ENCODE results near the gene LYVE1.
A peak's percentile ranks its signal among the peaks of the same experiment; 100 is the strongest.

The LYVE1 gene

DNA sequence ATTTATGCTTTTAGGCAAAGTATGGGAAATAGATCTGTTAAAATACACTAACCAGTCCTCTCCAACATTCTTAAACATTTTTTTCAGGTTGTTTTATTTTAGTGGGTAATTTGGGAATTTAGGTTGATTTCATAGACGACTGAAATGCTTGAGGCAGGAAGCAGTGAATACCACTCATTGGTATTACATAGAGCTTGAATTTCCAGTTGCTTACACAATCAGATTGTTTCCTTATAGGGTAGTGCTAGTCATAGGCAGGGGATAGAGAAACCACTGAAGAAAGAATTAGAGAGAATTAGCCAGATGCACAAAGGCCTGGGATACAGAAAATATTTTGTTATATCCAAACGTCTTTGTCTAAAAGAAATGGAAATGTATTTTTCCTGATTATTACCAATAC lies 23.9 kb upstream of the LYVE1 start:
- DNase-seq (ENCODE audit: low read depth): peak; percentile 66

DNA sequence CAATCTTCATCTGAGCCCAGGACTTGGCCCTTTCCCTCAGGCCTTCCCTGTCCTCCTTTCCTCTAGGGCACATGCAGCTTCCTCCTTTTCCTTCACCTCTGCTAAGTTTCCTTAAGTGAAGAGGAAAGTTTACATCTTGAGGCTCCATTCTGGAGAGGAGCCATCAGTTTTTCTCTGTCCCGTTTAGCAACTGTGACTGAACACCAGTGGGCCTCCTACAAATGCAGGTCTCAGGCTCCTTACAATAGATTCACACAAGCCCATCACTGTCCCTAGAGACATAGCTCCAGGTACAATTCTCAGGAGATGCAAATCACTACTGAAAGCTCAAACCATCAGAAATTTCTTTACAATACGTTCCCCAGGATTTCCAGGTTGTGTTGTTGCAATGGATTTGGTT lies 23.3 kb upstream of the LYVE1 start:
- DNase-seq (ENCODE audit: low read depth): no peak

DNA sequence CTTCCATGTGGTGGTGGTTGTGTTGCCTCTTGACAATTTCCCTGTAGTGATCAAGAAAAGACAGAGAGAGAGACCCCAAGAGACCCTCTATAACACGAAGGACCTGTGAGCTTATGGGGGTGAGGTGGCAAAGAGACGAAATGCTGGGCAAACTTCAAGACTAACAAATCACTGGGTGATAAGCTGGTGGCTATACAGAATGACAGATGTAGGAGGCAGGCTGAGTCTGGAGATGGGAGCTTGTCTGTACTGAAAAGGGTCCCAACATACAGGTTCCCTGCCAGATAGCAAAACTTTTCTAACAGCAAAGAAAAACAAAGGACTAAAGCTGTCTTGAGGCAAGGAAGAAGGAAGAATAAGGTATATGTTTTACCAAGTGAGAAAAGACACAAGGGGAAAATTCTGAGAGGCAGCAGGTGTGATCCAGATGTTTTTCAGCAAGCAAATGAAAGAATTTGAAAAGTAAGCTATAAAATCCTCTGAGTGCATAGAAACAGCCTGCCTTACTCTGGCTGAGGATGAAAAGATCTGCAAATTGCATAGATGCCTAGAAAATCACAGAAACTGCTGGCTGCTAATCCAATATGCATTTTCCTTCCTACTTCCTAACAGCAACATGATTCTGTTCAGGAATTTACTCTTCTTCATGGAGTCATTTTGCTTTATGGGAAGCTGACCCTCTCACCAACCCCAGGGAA lies 21.9 kb upstream of the LYVE1 start:
- DNase-seq (ENCODE audit: low read depth): no peak

DNA sequence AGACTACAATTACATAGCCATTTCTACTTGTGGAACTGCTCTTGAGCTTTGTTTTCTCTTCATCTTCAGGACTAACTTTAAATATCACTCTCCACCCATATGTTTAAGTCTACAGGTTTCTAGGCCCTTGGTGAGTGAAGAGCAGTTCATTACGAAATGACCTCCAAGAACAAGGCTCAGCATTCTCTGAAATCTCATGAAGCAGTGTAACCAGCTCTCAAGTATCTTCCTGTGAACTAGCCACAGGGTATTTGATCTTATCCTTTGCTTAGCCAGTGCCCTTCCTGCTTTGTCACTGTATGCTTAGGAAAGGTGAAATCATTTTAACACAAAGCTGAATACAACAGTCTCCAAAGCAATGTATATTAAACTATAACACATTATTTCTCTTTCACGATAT lies 20.4 kb upstream of the LYVE1 start:
- DNase-seq (ENCODE audit: low read depth): no peak

- DNase-seq (ENCODE audit: low read depth): no peak
Observed at GRCh38 chr11:10587995-10588394, 19.5 kb upstream of the LYVE1 start.

DNA sequence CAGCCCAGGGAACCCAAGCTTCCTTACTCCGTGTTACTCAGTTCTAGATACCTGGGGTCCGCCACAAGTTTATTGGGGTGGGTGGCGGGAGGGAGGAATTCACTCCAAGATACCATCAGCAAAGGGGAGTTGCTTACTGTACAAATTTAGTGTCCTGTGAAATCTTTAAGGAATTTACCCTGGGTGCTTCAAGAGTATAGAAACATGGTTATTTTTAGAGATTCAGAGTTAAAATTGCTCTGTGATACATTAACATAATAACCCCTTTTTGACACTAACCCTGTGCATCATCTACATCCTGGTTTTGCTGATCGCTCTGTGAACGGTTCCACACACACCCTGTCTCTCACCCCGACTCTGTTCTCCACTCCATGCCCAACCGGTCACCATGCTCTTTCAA lies 18.9 kb upstream of the LYVE1 start:
- no peak for DNase-seq (ENCODE audit: low read depth)

DNA sequence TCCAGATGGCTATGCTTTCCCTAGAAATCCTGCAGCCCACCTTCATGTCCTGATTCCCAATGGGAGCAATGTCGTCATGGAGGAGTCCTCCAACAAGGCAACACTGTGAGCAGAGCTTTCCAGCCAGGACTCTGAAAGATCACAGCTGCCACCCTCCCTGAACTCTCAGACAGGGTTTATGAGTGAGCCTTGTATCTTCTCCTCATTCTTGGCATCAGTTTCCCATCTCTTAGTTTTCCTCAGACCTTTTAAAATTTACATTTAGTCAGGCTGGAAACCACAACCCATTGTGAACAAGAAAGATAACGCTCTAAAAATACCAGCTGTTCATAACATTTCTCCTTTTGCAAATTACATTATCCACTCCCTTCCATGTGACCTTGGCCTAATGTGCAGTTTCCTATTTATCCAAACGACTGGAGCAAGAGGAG lies 15.6 kb upstream of the LYVE1 start:
- DNase-seq (ENCODE audit: low read depth): no peak

DNA sequence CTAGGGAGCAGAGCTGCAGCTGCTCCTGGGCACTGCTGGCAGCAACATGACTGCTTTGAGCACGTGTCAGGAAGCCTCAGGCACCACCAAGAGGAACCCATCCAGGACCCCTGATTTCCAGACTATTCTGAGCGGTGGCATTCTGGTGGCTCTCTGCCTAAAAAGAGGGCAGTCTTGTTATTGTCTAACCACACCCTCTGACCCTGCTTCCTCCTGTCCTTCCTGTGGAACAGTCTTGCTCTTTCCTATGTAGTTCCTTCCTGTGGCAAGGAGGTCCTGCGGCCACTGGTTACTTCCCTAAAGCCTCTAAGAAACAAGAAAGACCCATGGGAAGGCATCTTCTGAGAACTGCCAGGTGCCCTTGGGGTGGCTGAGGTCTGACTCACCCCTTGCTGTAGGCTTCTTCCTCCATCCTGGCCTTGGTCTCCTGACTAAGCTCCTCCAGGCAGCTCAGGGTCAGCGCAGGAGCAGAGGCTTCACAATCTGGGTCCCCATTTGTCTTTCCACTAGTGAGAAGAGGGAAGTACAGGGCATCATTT lies 13.1 kb upstream of the LYVE1 start:
- no peak for DNase-seq (ENCODE audit: low read depth)

GRCh38 chr11:10580623-10581022 lies 12.2 kb upstream of the LYVE1 start:
- DNase-seq (ENCODE audit: low read depth): no peak

- no peak for DNase-seq (ENCODE audit: low read depth)
Observed at GRCh38 chr11:10579700-10580099, 11.2 kb upstream of the LYVE1 start.

- DNase-seq (ENCODE audit: low read depth): no peak
Observed at GRCh38 chr11:10576035-10576398, 7.6 kb upstream of the LYVE1 start.

- no peak for DNase-seq (ENCODE audit: low read depth)
Observed at GRCh38 chr11:10575346-10576034, 7.0 kb upstream of the LYVE1 start.

DNA sequence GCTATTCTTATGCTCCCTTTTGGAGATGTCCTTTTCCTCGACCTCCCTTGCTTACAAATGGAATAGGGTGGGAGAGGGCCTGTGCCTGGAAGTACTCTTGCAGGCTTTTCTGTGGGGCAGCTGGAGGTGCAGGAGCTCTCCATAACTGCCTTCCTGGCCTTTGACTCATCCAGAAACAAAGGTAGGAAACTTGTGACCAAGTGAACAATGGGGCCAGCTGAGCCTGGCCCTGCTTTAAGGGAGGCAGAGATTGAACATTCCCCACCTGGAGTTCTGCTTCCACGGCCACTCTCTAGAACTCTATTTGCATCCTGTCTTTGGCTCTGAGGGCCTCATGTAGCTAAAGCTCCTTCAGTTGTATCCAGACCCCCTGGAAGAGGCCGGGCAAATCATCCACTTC lies 5.1 kb upstream of the LYVE1 start:
- no peak for DNase-seq (ENCODE audit: low read depth)

- DNase-seq (ENCODE audit: low read depth): no peak
Observed at GRCh38 chr11:10573028-10573427, 4.6 kb upstream of the LYVE1 start.

DNA sequence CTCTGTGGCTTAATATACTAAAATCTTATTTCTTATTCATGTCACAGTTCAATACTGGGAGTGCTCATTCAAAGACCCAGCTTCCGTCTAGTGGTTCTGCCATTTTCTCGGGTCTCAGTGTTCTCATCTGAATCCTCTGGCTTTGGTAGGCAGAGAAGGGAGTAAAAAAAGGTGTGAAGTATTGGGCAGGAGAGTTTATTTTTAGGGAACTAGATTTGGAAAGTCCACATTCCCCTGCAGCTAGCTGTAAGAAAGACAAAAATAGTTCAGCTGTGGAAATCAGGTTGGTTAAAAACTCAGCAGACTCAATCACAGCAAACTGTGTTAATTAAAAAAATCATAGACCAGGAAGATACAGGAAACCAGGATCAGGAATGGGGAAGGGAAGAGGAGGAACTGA lies 4.1 kb upstream of the LYVE1 start:
- no peak for DNase-seq (ENCODE audit: low read depth)

DNA sequence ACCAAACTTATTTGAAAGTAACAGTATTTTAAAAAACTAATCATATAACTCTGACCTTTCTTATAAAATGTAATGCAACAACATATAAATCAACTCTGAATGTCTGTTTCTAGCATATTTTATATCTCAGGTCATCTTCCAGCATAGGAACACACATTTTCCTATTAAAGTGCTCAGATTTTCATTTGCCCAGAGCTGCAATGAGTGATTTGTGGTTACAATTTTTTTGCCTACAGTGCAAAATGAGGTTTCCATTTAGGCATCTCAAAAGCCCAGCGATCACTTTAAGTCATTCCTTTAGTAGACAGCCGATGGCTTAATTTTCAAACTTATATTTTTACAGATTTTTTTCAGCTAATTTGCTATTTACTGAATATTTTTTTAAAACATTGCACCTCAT lies 1.0 kb downstream of the LYVE1 start:
- no peak for DNase-seq (ENCODE audit: low read depth)

- no peak for DNase-seq (ENCODE audit: low read depth)
Observed at GRCh38 chr11:10566257-10566957, 2.1 kb downstream of the LYVE1 start.

- DNase-seq (ENCODE audit: low read depth): no peak
Observed at GRCh38 chr11:10565493-10565892, 3.0 kb downstream of the LYVE1 start.

GRCh38 chr11:10564696-10565318 lies 3.7 kb downstream of the LYVE1 start:
- DNase-seq (ENCODE audit: low read depth): no peak

DNA sequence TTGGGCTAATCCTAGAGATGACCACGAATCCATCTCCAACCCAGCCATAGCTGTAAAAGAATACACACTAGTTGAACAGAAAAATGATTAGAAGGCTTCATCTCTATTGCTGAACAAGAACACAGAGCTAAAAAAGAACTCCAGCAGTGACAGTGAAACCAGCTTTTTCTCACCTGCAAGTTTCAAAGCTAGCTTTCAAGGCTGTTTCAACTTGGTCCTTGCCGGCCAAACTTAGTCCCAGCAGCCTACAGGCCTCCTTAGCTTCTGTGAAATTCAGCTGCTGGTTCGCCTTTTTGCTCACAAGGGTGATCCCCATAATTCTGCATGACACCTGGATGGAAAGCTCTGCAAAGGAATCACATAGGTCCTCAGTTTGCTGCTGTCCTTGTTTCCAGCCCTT lies 4.4 kb downstream of the LYVE1 start:
- no peak for DNase-seq (ENCODE audit: low read depth)

GRCh38 chr11:10561947-10562346 lies 6.5 kb downstream of the LYVE1 start:
- DNase-seq (ENCODE audit: low read depth): no peak

DNA sequence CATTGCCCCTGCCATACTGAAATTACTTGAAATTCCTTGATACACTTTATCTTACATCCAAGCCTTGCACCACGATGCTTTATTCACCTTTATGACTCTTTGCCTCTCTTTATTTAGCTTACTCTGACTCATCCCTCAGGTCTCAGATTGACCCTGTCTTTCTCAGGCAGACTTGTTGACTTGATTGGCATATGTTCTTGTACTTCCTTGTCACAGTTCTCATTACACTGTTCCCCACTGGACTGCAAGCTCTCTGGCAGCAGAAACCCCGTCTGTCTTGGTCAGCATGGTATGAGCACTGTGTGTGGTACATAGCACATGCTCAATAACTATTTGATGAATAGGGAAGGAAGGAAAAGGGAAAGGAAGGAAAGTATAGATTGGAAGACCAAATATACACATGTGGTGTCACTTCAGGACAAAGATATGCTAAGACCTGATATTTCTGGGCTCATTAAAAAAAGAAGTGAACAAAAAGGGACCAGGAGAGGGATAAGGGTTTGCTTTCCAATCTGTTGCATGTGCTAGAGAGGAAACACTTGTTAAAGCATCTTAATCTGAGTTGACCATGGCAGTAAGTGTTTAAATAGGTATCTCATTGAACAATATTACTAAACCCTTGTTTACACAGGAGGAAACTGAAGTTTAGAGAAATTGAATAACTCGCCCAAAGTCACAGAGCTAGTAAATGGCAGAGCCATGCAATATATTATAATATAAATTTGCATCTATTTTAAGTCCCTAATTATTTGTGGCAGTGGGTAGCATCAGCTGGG lies 7.2 kb downstream of the LYVE1 start:
- no peak for DNase-seq (ENCODE audit: low read depth)
